HG02759 (cell line): Measurements from ENCODE around the gene ZNF670.
"Not testable (repeated sequence)": the region's sequence is repeated elsewhere in the genome, so short reads cannot be mapped to it uniquely, and the experiment has no call there.

Source experiments
- ATAC-seq: cut with Tn5 transposase; IDR thresholded peaks from one replicate; pipeline ENCODE4 v1.9.1; 2021; ENCODE audit warnings: mild to moderate bottlenecking, moderate library complexity; ENCODE audit not compliant: unreplicated experiment

The ZNF670 gene

GRCh38 chr1:247078258-247079140 lies at the start of gene ZNF670:
Gene ZNF670 (minus strand): TSS chr1:247078811. CDS start chr1:247078596, 215 bp downstream.
- peak; percentile 99 for ATAC-seq

DNA sequence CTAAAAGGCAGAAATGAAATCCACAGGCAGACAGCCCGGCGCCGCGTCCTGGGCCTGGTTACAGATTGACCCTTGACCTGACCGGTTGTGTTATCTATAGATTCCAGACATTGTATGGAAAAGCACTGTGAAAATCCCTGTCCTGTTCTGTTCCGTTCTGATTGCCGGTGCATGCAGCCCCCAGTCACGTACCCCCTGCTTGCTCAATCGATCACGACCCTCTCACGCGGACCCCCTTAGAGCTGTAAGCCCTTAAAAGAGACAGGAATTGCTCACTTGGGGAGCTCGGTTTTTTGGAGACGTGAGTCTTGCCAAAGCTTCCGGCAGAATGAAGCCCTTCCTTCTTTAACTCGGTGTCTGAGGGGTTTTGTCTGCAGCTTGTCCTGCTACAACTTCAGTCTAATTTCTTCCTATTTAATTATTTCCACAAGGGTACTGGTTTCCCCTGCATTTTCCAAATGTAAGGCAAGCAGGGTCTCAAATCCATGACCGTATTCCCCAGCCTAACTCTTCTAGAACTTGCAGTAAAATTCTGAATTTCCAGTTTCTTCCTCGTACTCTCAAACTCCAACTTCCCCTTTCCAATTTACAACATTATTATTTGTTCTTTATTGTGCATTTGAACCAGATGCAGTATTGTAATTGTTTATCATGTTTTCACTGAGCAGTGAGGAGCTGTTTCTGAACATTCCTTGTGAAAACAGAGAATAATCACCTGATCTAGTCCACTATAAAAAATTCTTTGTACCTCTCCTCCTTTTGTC lies 49.1 kb upstream of the ZNF670 start:
- ATAC-seq, result not testable (repeated sequence)

- ATAC-seq, result peak; percentile 58
Measured at GRCh38 chr1:247126601-247127000, 48.0 kb upstream of the ZNF670 start.

GRCh38 chr1:247126166-247126565 lies 47.6 kb upstream of the ZNF670 start:
- ATAC-seq, result peak; percentile 98

DNA sequence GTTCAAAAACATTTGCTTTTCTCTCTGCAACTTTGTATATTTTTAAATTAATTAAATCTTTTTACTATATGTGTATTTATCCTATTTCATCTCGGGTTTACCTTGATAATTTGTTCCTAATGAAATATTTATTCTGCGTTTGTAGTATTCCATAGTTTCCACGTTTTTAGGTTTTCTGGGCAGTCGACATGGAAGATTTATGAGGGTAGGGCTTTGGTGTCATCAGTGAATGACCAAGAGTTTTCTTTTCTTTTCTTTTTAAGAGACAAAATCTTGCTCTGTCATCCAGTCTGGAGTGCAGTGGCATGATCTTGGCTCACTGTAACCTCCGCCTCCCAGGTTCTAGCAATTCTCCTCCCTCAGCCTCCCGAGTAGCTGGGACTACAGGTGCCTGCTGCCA lies 42.8 kb upstream of the ZNF670 start:
- no peak for ATAC-seq

DNA sequence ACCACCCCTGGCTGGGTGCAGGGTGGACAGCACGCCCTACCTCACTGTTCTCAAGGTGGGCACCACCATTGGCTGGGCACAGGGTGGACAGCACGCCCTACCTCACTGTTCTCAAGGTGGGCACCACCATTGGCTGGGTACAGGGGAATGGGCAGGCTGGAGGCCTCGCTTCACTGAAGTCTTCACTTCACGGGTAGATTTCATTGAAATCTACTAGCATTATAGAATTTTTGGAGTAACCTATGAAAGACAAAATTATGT lies 41.7 kb upstream of the ZNF670 start:
- not testable (repeated sequence) for ATAC-seq

DNA sequence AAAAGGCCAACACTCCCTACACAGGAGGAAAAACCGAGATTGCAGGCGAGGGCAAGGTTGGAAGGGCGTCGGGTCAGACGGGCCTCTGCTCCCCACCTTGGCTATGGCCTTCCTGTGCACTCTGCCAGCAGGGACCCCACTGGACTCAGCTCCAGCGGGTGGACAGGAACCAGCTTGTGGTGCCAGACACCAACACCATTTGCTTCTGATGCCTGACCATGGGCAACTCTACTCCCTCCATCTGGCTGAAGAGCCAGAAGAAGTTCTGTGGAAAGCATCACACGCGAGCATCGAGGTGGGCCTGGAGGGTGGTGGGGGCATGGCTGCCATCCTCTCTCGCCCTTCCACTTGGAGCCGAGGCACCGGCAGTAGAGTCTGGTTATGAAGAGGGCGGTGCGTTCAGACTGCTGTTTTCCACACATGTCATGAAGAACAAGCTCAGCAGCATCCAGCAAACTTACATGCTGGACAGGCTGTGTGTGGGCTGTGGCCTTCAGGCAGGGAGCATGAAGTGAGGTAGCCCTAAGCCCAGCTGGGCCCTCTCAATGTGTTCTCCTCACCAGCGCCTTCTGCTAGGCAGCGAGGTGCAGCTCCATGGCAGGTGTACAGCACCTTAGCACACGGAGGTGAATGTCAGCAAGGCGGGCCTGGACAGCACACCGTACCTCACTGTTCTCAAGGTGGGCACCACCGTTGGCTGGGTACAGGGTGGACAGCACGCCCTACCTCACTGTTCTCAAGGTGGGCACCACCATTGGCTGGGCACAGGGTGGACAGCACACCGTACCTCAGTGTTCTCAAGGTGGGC lies 41.2 kb upstream of the ZNF670 start:
- ATAC-seq, result no peak

- ATAC-seq, result no peak
Measured at GRCh38 chr1:247118946-247119446, 40.4 kb upstream of the ZNF670 start.

GRCh38 chr1:247115545-247115944 lies 36.9 kb upstream of the ZNF670 start:
- ATAC-seq, result no peak

- no peak for ATAC-seq
Measured at GRCh38 chr1:247115141-247115510, 36.5 kb upstream of the ZNF670 start.

DNA sequence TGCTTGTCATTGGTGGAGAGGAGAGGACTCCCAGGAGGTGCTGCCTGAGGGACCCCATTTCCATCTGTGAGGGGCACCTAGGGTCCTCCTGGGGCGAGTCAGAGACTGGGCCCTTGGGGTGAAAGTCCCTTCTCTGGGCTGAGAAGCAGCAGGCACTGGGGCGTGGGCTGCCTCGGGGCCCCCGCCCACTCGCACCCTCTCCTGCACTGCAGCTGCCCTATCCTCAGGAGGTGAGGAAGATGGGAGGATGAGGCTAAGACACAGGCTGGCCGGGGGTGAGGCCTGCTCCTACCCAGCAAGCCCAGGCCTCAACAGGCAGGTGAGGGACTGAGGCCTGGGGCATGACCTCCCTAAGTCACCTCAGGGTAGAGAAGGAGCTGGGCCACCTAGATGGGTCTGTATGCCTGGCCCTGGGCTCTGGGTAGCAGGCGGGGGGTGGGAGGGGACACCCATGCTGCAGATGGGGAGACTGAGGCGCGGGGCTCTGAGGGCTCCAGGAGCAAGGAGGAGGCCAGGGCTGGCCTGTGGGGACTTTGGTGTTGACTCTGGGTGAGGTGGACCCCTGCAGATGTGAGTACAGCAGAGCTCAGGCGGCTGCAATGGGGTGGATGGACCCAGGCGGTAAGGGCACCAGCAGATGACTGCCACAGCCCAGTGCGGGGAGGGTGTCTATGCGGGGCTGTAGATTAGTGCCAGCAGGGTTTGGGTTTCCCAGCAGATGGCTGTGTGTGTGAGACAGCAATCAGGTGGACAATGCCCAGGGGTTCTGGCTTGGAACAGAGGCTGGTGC lies 35.9 kb upstream of the ZNF670 start:
- ATAC-seq, result no peak

DNA sequence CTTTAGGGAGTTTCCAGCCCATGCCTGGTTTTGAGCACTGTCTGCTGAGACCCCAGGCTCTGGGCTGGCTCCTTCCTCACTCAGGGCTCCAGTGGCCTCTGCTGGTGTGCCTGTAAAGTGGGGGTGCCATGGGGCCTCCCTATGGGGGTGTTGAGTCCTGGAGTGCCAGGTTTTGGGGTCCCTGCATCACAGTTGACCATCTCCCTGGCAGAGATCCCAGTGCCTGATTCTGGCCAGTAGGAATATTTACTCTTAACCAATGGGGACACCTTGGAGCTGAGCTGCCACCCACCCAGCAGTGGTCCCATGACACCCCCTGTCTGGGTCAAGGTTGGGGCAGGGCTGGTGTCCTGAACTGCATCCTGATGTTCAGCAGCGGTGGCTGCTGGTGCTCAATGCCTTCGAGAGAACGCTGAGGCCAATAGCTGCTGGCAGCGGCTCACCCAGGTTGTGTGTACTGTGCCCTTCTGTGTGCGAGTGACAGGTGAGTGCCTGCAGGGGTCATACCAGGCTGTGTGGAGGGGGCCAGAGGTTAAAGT lies 35.2 kb upstream of the ZNF670 start:
- no peak for ATAC-seq

DNA sequence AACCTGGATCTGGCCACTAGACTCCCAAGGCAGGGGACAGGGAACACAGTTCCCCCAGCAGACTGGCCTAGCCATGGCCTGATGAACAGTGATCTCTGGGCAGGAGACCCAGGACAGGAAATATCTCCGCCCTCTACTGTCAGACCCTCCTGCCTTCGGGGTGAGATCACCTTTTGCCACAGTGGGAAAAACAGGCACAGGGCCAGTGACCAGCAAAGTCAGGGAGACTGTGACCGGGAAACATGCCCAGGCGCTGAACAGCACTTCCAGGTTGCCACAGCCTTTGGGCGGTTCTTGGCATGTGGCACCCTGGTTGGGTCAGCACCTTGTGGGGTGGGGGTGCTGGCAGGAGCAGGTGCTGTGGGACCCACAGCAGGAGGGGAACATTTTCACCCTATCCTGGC lies 34.5 kb upstream of the ZNF670 start:
- ATAC-seq, result no peak

- peak; percentile 12 for ATAC-seq
Measured at GRCh38 chr1:247112479-247112781, 33.8 kb upstream of the ZNF670 start.

GRCh38 chr1:247111700-247112478 lies 33.3 kb upstream of the ZNF670 start:
- ATAC-seq, result peak; percentile 39

GRCh38 chr1:247111259-247111699 lies 32.7 kb upstream of the ZNF670 start:
- ATAC-seq, result peak; percentile 34

DNA sequence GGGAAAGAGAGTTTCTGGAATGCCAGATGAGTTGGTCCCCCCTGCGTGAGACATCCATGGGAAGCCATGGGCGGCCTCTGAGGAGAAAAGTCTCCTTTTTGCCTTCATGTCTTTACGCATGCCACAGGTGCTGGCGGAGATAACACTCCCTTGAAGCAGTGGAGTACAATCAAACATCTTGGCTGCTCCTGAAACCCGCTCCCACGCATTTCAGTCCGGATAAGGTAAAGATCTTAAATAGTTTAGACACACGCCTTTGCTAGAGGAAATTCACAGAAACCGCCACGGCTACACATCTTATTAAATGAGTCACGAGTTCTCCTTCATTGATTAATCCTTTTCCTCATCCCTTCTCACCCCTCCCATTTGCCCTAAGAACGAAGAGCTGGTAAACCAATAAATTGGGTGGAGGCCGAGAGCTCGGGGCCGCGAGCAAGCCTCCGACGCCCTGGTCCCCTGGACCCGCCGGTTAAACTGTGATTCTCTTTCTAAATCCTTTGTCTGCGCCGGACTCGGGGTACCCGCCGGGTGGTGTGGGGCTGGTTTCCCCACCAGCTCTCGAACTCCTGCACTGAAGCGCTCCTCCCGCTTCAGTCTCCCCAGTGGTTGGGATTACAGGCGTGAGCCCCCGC lies 32.1 kb upstream of the ZNF670 start:
- ATAC-seq, result peak; percentile 18

- no peak for ATAC-seq
Measured at GRCh38 chr1:247107694-247108093, 29.1 kb upstream of the ZNF670 start.

- ATAC-seq, result no peak
Measured at GRCh38 chr1:247105966-247106365, 27.4 kb upstream of the ZNF670 start.
